A673 (cell line): Measurements from ENCODE around the gene ARMH3. TPM values are rescaled to one million over a fixed set of nuclear protein-coding genes. Genes with fewer than 3 reads are reported as not detected.

Source experiments
- BruUV-seq: library from RNA; stranded (reverse); fragments of 400-500 nt; replicated peaks from 2 replicates; lab custom pipeline; 2021; lab: Mats Ljungman, UMichigan
- CTCF ChIA-PET: fragments of 300-600 bp; sonication (Branson Sonifier 250); formaldehyde crosslinking; loops from one replicate; lab custom pipeline; 2022; ENCODE audit warnings: antibody characterized with exemption; lab: Charles Lee
- POLR2A ChIA-PET: fragments of 300-600 bp; sonication (Branson Sonifier 250); formaldehyde crosslinking; loops from one replicate; lab custom pipeline; 2022; ENCODE audit warnings: antibody characterized with exemption; ENCODE audit not compliant: low non-redundant PET; lab: Charles Lee
- DNase-seq: peaks from one replicate; pipeline ENCODE4 v3.0.0-alpha.2; 2015; ENCODE audit warnings: low spot score
- H3K27ac ChIP-seq: fragments of 200-600 bp; sonication (generic); 2 replicates; pipeline ENCODE4 v1.5.1; 2016; ENCODE audit warnings: mixed run types, low read depth, mild to moderate bottlenecking, mixed read lengths, antibody characterized with exemption, low read length; ENCODE audit not compliant: poor library complexity, severe bottlenecking
- H3K27me3 ChIP-seq: fragments of 200-600 bp; sonication (generic); replicated peaks from 2 replicates; pipeline ENCODE4 v1.6.1; 2017; ENCODE audit warnings: mixed run types, low read depth, mild to moderate bottlenecking, mixed read lengths, antibody characterized with exemption, low read length; ENCODE audit not compliant: insufficient read depth, poor library complexity
- H3K36me3 ChIP-seq: fragments of 200-600 bp; sonication (generic); 2 replicates; pipeline ENCODE4 v1.6.1; 2016; ENCODE audit warnings: mixed run types, mild to moderate bottlenecking, mixed read lengths, antibody characterized with exemption, low read length; ENCODE audit not compliant: insufficient read depth, poor library complexity, severe bottlenecking
- H3K4me1 ChIP-seq: fragments of 200-600 bp; sonication (generic); 2 replicates; pipeline ENCODE4 v1.6.1; 2017; ENCODE audit warnings: mixed run types, mild to moderate bottlenecking, mixed read lengths, antibody characterized with exemption, low read length; ENCODE audit not compliant: insufficient read depth, poor library complexity, severe bottlenecking
- H3K4me3 ChIP-seq: fragments of 200-600 bp; sonication (generic); 2 replicates; pipeline ENCODE4 v1.5.1; 2016; ENCODE audit warnings: low read depth, mixed run types, mild to moderate bottlenecking, mixed read lengths, low read length; ENCODE audit not compliant: poor library complexity, severe bottlenecking
- H3K9me3 ChIP-seq: fragments of 200-600 bp; sonication (generic); 2 replicates; pipeline ENCODE4 v1.6.1; 2016; ENCODE audit warnings: mixed run types, low read depth, mild to moderate bottlenecking, mixed read lengths, antibody characterized with exemption, low read length; ENCODE audit not compliant: poor library complexity, severe bottlenecking
- EZH2 ChIP-seq: fragments of 200-600 bp; sonication (generic); IDR thresholded peaks from 2 replicates; pipeline ENCODE4 v1.6.1; 2017; ENCODE audit warnings: borderline replicate concordance, low read depth, mild to moderate bottlenecking, mixed read lengths, antibody characterized with exemption, low read length; ENCODE audit not compliant: poor library complexity, severe bottlenecking
- intact Hi-C: fragments of 100-400 bp; cut with micrococcal nuclease; formaldehyde crosslinking; loops from one replicate; pipeline ENCODE4 v1.10.0; 2022; ENCODE audit not compliant: unreplicated experiment
- total RNA-seq: library from RNA; stranded (reverse); gene quantifications from 2 replicates; pipeline ENCODE4 v1.2.3, GENCODE V29; 2021
- TF ChIP-seq, protein P1 (sequence below): fragments of 300-800, 200-600 bp; sonication (generic); conservative IDR thresholded peaks from 2 replicates; pipeline ENCODE4 v1.5.1; 2017; ENCODE audit warnings: low read depth, mild to moderate bottlenecking, antibody characterized with exemption, low read length, moderate library complexity, mixed read lengths

Gene ARMH3
- total RNA-seq, 1 experiment from 2014 or later: 17.8 TPM

DNA sequence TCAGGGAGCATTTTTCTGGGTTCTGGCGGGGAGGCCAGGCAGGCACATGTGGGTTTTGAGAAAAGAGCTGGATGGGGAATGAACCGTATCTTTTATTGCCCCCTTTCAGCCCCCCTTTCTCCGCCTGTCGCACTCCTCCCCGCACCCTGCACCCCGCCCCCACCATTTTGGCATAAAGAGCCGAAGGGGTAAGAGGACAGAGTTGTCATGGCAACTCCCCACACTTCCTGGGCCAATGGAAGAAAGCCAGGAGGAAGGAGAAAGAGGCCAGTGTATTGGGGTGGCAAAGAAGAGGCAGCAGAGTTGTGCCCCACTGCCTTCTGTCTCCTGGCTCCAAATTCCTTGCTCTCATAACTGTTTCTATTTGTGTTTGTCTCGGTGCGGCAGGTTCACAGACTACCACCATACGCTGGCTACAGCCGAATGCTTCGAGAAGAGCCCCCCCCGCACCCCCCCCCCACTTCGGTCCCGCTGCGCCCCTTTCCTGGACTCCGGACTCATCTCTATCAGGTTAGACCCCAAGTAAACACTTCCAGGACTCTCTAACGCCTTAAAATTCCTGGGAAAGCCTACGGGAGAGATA lies 215.8 kb downstream of the ARMH3 start:
- no peaks in the 10 kb centered on the region for H3K36me3 ChIP-seq
- peaks cover 9% of the 10 kb centered on the region for H3K4me1 ChIP-seq
- POLR2A ChIA-PET: interaction anchor here (0.7 kb wide), 1 partner anchor 271 kb away, joined by 3 read pairs; no protein-coding TSS in a partner anchor
- H3K27me3 ChIP-seq: no peaks in the 10 kb centered on the region
- no peak overlapping the region for H3K27ac ChIP-seq
- H3K4me3 ChIP-seq: peak overlapping the region; percentile 40
- BruUV-seq: no TSS peak
- CTCF ChIA-PET: interaction anchor here (0.6 to 3.7 kb wide), 21 partner anchors 9 to 841 kb away, joined by 3 to 71 read pairs (median 5); partner anchors contain the start of genes LZTS2 and OGA
- no peaks in the 10 kb centered on the region for H3K9me3 ChIP-seq
- intact Hi-C loops: loop anchor here (1.0 kb wide), 2 partner anchors 170 to 233 kb away; no protein-coding TSS in a partner anchor
- TF ChIP-seq, protein P1, sequence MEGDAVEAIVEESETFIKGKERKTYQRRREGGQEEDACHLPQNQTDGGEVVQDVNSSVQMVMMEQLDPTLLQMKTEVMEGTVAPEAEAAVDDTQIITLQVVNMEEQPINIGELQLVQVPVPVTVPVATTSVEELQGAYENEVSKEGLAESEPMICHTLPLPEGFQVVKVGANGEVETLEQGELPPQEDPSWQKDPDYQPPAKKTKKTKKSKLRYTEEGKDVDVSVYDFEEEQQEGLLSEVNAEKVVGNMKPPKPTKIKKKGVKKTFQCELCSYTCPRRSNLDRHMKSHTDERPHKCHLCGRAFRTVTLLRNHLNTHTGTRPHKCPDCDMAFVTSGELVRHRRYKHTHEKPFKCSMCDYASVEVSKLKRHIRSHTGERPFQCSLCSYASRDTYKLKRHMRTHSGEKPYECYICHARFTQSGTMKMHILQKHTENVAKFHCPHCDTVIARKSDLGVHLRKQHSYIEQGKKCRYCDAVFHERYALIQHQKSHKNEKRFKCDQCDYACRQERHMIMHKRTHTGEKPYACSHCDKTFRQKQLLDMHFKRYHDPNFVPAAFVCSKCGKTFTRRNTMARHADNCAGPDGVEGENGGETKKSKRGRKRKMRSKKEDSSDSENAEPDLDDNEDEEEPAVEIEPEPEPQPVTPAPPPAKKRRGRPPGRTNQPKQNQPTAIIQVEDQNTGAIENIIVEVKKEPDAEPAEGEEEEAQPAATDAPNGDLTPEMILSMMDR: no peak
- no peak for TF ChIP-seq EZH2
- peak; percentile 65 for DNase-seq

DNA sequence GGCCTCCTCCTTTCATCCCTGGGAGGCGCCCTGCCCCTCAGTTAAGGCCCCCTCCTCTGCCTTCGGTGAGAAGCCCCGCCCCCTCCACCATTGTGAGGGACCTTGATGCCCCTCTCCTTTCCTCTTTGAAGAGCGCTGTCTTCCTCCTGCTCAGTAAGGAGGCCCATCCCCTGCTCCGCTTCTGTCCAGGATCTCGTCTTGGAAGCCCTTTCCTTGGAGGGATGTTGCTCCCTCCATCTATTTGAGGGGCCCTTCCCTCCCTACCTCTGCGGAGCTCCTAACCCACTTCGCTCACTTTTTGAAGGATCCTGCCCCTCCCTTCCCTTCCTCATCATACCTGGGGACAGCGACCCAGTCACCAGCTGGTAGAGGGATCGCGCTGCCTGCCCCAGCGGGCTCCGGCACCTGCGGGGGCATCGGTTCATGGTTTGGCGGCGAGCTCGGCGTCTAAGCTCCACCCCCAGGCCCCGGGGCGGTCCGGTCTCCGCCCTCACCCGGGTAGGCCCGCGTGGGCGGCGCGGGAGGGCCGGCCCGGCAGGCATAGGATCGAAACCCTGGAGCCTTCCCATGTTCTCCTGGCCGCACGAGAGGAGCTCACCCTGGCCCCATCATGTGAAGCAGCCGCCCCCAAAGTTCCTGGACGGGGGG lies 216.4 kb downstream of the ARMH3 start:
- intact Hi-C loops: loop anchor here (1.0 kb wide), 2 partner anchors 171 to 234 kb away; no protein-coding TSS in a partner anchor
- POLR2A ChIA-PET: interaction anchor here (0.7 kb wide), 1 partner anchor 272 kb away, joined by 3 read pairs; no protein-coding TSS in a partner anchor
- H3K4me1 ChIP-seq: peaks cover 9% of the 10 kb centered on the region
- peak overlapping the region; percentile 40 for H3K4me3 ChIP-seq
- CTCF ChIA-PET: interaction anchor here (0.6 to 3.7 kb wide), 5 partner anchors 50 to 840 kb away, joined by 3 to 71 read pairs (median 5); partner anchors contain the start of gene LZTS2
- no peak overlapping the region for H3K27ac ChIP-seq
- H3K27me3 ChIP-seq: no peaks in the 10 kb centered on the region
- TF ChIP-seq EZH2: no peak
- TF ChIP-seq, protein P1: no peak
- DNase-seq: peak; percentile 61
- no TSS peak for BruUV-seq
- no peaks in the 10 kb centered on the region for H3K36me3 ChIP-seq
- no peaks in the 10 kb centered on the region for H3K9me3 ChIP-seq

DNA sequence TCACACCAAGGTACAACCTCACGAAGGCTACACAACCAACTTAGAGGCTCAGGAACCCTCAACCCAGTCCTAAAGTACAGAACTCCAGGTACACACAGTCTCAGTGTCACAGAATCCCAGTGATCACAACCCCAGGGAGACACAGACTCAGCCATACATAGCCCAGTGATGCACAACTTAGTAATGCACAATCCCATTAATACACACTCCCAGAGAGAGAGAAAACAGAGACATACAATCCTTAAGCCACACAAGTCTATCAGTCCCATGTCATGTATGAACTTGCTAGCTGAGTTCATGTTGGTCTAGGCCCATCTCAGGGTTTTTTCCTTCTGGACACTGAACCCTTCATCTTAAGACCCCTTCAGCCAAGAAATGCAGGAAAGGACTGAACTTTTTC lies 217.0 kb downstream of the ARMH3 start:
- Histone ChIP-seq H3K27ac (no peak overlapping the region), H3K4me1 (peaks cover 9% of the 10 kb centered on the region), H3K36me3 (no peaks in the 10 kb centered on the region), H3K9me3 (no peaks in the 10 kb centered on the region), H3K27me3 (no peaks in the 10 kb centered on the region), H3K4me3 (no peak overlapping the region)
- POLR2A ChIA-PET: no interaction called here
- TF ChIP-seq EZH2: no peak
- TF ChIP-seq, protein P1: no peak
- DNase-seq: no peak
- CTCF ChIA-PET: interaction anchor here (0.7 to 3.7 kb wide), 2 partner anchors 51 to 170 kb away, joined by 6 to 71 read pairs; no protein-coding TSS in a partner anchor
- intact Hi-C loops: no loop called here
- no TSS peak for BruUV-seq
